Measurements from ENCODE around the gene LCAT.

LCAT gene

GRCh38 chr16:67907397-67908180 is 36.3 kb downstream of the LCAT start:
- peaks cover 7% of the 10 kb centered on the region for H3K36me3 Mint-ChIP-seq (ENCODE audit: low read depth)
- H3K4me1 Mint-ChIP-seq (ENCODE audit: low read depth): peaks cover 8% of the 10 kb centered on the region
- no peaks in the 10 kb centered on the region for H3K27me3 Mint-ChIP-seq (ENCODE audit: low read depth)
- no peaks in the 10 kb centered on the region for H3K9me3 Mint-ChIP-seq
- no peak for DNase-seq (ENCODE audit: low spot score)
- H3K27ac Mint-ChIP-seq: no peak overlapping the region
- no peak overlapping the region for H3K4me3 Mint-ChIP-seq

GRCh38 chr16:67902831-67903230 is 41.1 kb downstream of the LCAT start:
- Mint-ChIP-seq H3K9me3 (no peaks in the 10 kb centered on the region), H3K4me3 (no peak overlapping the region), H3K4me1 (ENCODE audit: low read depth) (peaks cover 5% of the 10 kb centered on the region), H3K27ac (no peak overlapping the region), H3K36me3 (ENCODE audit: low read depth) (no peaks in the 10 kb centered on the region), H3K27me3 (ENCODE audit: low read depth) (no peaks in the 10 kb centered on the region)
- DNase-seq (ENCODE audit: low spot score): no peak

GRCh38 chr16:67901734-67902133 is 42.2 kb downstream of the LCAT start:
- DNase-seq (ENCODE audit: low spot score): no peak
- Mint-ChIP-seq H3K36me3 (ENCODE audit: low read depth) (no peaks in the 10 kb centered on the region), H3K27me3 (ENCODE audit: low read depth) (no peaks in the 10 kb centered on the region), H3K4me1 (ENCODE audit: low read depth) (peaks cover 5% of the 10 kb centered on the region), H3K4me3 (no peak overlapping the region), H3K27ac (no peak overlapping the region), H3K9me3 (no peaks in the 10 kb centered on the region)

GRCh38 chr16:67897231-67897630 is 46.7 kb downstream of the LCAT start:
- no peaks in the 10 kb centered on the region for H3K9me3 Mint-ChIP-seq
- no peak for DNase-seq (ENCODE audit: low spot score)
- no peak overlapping the region for H3K27ac Mint-ChIP-seq
- no peaks in the 10 kb centered on the region for H3K27me3 Mint-ChIP-seq (ENCODE audit: low read depth)
- peaks cover 22% of the 10 kb centered on the region for H3K4me1 Mint-ChIP-seq (ENCODE audit: low read depth)
- no peaks in the 10 kb centered on the region for H3K36me3 Mint-ChIP-seq (ENCODE audit: low read depth)
- H3K4me3 Mint-ChIP-seq: no peak overlapping the region

GRCh38 chr16:67893743-67894399 is 50.0 kb downstream of the LCAT start:
- no peak for DNase-seq (ENCODE audit: low spot score)
- H3K27me3 Mint-ChIP-seq (ENCODE audit: low read depth): no peaks in the 10 kb centered on the region
- no peaks in the 10 kb centered on the region for H3K9me3 Mint-ChIP-seq
- H3K27ac Mint-ChIP-seq: peak overlapping the region; percentile 97
- no peaks in the 10 kb centered on the region for H3K36me3 Mint-ChIP-seq (ENCODE audit: low read depth)
- peak overlapping the region; percentile 97 for H3K4me3 Mint-ChIP-seq
- peaks cover 17% of the 10 kb centered on the region for H3K4me1 Mint-ChIP-seq (ENCODE audit: low read depth)

GRCh38 chr16:67892899-67893742 is 50.8 kb downstream of the LCAT start, which contains the start of gene PSKH1:
Gene PSKH1, plus strand, starts transcription at chr16:67893254. Its CDS starts 15,496 bp downstream, at chr16:67908750.
- H3K36me3 Mint-ChIP-seq (ENCODE audit: low read depth): no peaks in the 10 kb centered on the region
- peak within 1 kb of the TSS; percentile 97 for H3K27ac Mint-ChIP-seq
- peaks cover 17% of the 10 kb centered on the region for H3K4me1 Mint-ChIP-seq (ENCODE audit: low read depth)
- peak within 1 kb of the TSS; percentile 97 for H3K4me3 Mint-ChIP-seq
- H3K27me3 Mint-ChIP-seq (ENCODE audit: low read depth): no peaks in the 10 kb centered on the region
- peak; percentile 91 for DNase-seq (ENCODE audit: low spot score)
- H3K9me3 Mint-ChIP-seq: no peaks in the 10 kb centered on the region

GRCh38 chr16:67892375-67892774 is 51.5 kb downstream of the LCAT start:
- H3K27ac Mint-ChIP-seq: peak overlapping the region; percentile 83
- H3K4me3 Mint-ChIP-seq: peak overlapping the region; percentile 88
- no peaks in the 10 kb centered on the region for H3K9me3 Mint-ChIP-seq
- H3K4me1 Mint-ChIP-seq (ENCODE audit: low read depth): peaks cover 17% of the 10 kb centered on the region
- no peaks in the 10 kb centered on the region for H3K27me3 Mint-ChIP-seq (ENCODE audit: low read depth)
- no peak for DNase-seq (ENCODE audit: low spot score)
- no peaks in the 10 kb centered on the region for H3K36me3 Mint-ChIP-seq (ENCODE audit: low read depth)

Data from T-helper 2 cell treated with Interferon-gamma antibody and Interleukin-4, amounts not matched to agents 5 μg/mL and 100 μg/mL, for 36 hours (primary cell).